ENCODE results near the gene VILL. TPM values are rescaled to one million over a fixed set of nuclear protein-coding genes. Genes with fewer than 3 reads are reported as not detected.

The VILL gene
- total RNA-seq, 4 donors from 2014 or later = 0.51 to 4.6 (median 0.66) TPM

DNA sequence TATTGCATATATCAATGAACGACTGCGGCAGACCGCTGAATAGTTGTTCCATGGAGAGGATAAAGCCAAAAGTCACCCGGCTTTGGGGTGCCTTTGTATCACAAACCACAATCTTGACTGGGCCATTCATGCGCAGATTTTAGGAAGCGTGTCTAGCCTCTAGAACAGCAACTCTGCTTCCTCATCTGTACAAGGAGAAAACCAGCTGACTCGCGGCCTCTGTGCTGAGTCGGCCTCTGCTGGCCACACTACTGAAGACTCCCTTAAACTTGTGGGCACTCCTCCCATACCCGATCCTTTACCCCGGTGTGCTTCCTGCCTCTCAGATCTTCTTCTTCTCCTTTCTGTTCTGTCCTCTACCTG lies 49.3 kb downstream of the VILL start:
- peak; percentile 36 to 66 for ATAC-seq
- peaks cover 5 to 17% (median 8%) of the 10 kb centered on the region in 3 donors for H3K27me3 ChIP-seq
- intact Hi-C loops (cut with DNase I; ENCODE audit: low total_unique reads) (no loop called here), in situ Hi-C loops (cut with MboI; ENCODE audit: low sequenced_read_pairs in 4 of 4) (no loop called here)
- peaks cover 10 to 12% of the 10 kb centered on the region in 2 donors for H3K4me1 ChIP-seq
- H3K4me3 ChIP-seq = peak overlapping the region; percentile 52 to 63 (median 54)
- H3K36me3 ChIP-seq = no peaks in the 10 kb centered on the region
- no peaks in the 10 kb centered on the region for H3K9me3 ChIP-seq
- H3K27ac ChIP-seq = no peak overlapping the region
- DNase-seq = peak in 1 of 2 donors; percentile 35
- no peak for TF ChIP-seq POLR2A (IDR thresholded peaks at IDR 0.05)
- TF ChIP-seq, protein P1, sequence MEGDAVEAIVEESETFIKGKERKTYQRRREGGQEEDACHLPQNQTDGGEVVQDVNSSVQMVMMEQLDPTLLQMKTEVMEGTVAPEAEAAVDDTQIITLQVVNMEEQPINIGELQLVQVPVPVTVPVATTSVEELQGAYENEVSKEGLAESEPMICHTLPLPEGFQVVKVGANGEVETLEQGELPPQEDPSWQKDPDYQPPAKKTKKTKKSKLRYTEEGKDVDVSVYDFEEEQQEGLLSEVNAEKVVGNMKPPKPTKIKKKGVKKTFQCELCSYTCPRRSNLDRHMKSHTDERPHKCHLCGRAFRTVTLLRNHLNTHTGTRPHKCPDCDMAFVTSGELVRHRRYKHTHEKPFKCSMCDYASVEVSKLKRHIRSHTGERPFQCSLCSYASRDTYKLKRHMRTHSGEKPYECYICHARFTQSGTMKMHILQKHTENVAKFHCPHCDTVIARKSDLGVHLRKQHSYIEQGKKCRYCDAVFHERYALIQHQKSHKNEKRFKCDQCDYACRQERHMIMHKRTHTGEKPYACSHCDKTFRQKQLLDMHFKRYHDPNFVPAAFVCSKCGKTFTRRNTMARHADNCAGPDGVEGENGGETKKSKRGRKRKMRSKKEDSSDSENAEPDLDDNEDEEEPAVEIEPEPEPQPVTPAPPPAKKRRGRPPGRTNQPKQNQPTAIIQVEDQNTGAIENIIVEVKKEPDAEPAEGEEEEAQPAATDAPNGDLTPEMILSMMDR (IDR thresholded peaks at IDR 0.05 in 4 of 5, conservative IDR thresholded peaks at IDR 0.05 in 1 of 5) = peak in 1 of 5 experiments; percentile 18

GRCh38 chr3:38040401-38040800 lies 49.8 kb downstream of the VILL start:
- Histone ChIP-seq H3K27me3 (peaks cover 5 to 17% (median 8%) of the 10 kb centered on the region in 3 donors), H3K4me3 (no peak overlapping the region), H3K4me1 (peaks cover 10 to 12% of the 10 kb centered on the region in 2 donors), H3K36me3 (no peaks in the 10 kb centered on the region), H3K9me3 (no peaks in the 10 kb centered on the region), H3K27ac (no peak overlapping the region)
- in situ Hi-C loops (cut with MboI; ENCODE audit: low sequenced_read_pairs in 4 of 4) (no loop called here), intact Hi-C loops (cut with DNase I; ENCODE audit: low total_unique reads) (no loop called here)
- no peak for TF ChIP-seq POLR2A (IDR thresholded peaks at IDR 0.05)
- TF ChIP-seq, protein P1 (IDR thresholded peaks at IDR 0.05 in 4 of 5, conservative IDR thresholded peaks at IDR 0.05 in 1 of 5) = no peak
- DNase-seq (no peak), ATAC-seq (no peak)

DNA sequence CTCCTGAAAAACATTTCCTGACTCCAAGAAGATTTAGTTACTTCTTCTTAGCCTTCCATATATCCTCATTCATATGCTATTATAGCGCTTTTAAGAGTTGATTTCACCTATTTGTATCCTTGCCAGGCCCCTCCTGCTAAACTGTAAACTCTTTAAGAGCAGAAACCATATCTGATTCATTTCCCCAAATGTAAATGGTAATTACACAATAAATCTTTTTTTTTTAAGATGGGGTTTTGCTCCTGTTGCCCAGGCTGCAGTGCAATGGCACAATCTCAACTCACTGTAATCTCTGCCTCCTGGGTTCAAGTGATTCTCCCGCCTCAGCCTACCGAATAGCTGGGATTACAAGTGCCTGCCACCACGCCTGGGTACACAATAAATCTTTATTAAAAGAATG lies 52.9 kb downstream of the VILL start:
- Histone ChIP-seq H3K27ac (no peak overlapping the region), H3K27me3 (peaks cover 2 to 14% (median 8%) of the 10 kb centered on the region in 3 donors), H3K9me3 (no peaks in the 10 kb centered on the region), H3K4me1 (peaks cover 10 to 12% of the 10 kb centered on the region in 2 donors), H3K4me3 (no peak overlapping the region), H3K36me3 (no peaks in the 10 kb centered on the region)
- ATAC-seq (no peak), DNase-seq (no peak)
- in situ Hi-C loops (cut with MboI; ENCODE audit: low sequenced_read_pairs in 4 of 4) = no loop called here
- no peak for TF ChIP-seq POLR2A (IDR thresholded peaks at IDR 0.05)
- TF ChIP-seq, protein P1 (IDR thresholded peaks at IDR 0.05 in 4 of 5, conservative IDR thresholded peaks at IDR 0.05 in 1 of 5) = no peak
- intact Hi-C loops (cut with DNase I; ENCODE audit: low total_unique reads) = no loop called here

GRCh38 chr3:38046027-38046426 lies 55.4 kb downstream of the VILL start:
- Histone ChIP-seq H3K36me3 (no peaks in the 10 kb centered on the region), H3K4me3 (no peak overlapping the region), H3K27me3 (no peaks in the 10 kb centered on the region), H3K4me1 (no peaks in the 10 kb centered on the region), H3K27ac (no peak overlapping the region), H3K9me3 (no peaks in the 10 kb centered on the region)
- ATAC-seq (no peak), DNase-seq (no peak)
- intact Hi-C loops (cut with DNase I; ENCODE audit: low total_unique reads) = no loop called here
- TF ChIP-seq, protein P1 (IDR thresholded peaks at IDR 0.05 in 4 of 5, conservative IDR thresholded peaks at IDR 0.05 in 1 of 5) = no peak
- no peak for TF ChIP-seq POLR2A (IDR thresholded peaks at IDR 0.05)
- in situ Hi-C loops (cut with MboI; ENCODE audit: low sequenced_read_pairs in 4 of 4) = no loop called here

GRCh38 chr3:38046821-38047220 lies 56.2 kb downstream of the VILL start:
- H3K27ac ChIP-seq = no peak overlapping the region
- H3K9me3 ChIP-seq = no peaks in the 10 kb centered on the region
- H3K4me1 ChIP-seq = no peaks in the 10 kb centered on the region
- intact Hi-C loops (cut with DNase I; ENCODE audit: low total_unique reads) = no loop called here
- ATAC-seq (no peak), DNase-seq (no peak)
- H3K4me3 ChIP-seq = no peak overlapping the region
- H3K36me3 ChIP-seq = no peaks in the 10 kb centered on the region
- TF ChIP-seq POLR2A (IDR thresholded peaks at IDR 0.05) = no peak
- TF ChIP-seq, protein P1 (IDR thresholded peaks at IDR 0.05 in 4 of 5, conservative IDR thresholded peaks at IDR 0.05 in 1 of 5) = no peak
- H3K27me3 ChIP-seq = no peaks in the 10 kb centered on the region
- in situ Hi-C loops (cut with MboI; ENCODE audit: low sequenced_read_pairs in 4 of 4) = no loop called here

All from gastrocnemius medialis (tissue), 4 donors.